NCI-H345 (cell line): ENCODE measurements around the gene CCDC171.
"Not testable (repeated sequence)": the region's sequence is repeated elsewhere in the genome, so short reads cannot be mapped to it uniquely, and the experiment has no call there.

Source experiments
- DNase-seq: peaks from one replicate; lab custom pipeline; 2025; lab: John Stamatoyannopoulos, UW

Gene CCDC171

DNA sequence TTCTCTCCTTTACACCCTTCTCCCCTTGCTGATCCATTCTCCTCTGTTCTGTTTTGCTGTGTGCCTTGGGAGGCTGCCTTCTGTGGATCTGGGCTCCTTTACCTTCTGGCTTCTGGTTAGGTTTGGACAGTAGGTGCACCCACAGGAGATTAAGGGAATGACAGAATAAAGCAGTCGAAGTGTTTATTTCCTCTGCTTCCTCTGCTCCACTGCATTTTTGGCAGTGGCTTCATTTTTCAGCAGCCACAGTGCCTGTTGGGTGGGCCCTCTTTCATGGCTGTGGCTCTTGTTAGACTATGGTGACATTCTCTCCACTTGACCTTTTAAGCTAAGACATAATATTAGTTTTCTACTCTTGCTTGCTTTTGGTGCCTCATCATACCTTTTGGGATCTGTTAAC is 144.1 kb downstream of the CCDC171 start:
- DNase-seq: no peak

- DNase-seq: no peak
Observed at GRCh38 chr9:15697446-15697851, 144.6 kb downstream of the CCDC171 start.

- not testable (repeated sequence) for DNase-seq
Observed at GRCh38 chr9:15699876-15700559, 147.2 kb downstream of the CCDC171 start.

DNA sequence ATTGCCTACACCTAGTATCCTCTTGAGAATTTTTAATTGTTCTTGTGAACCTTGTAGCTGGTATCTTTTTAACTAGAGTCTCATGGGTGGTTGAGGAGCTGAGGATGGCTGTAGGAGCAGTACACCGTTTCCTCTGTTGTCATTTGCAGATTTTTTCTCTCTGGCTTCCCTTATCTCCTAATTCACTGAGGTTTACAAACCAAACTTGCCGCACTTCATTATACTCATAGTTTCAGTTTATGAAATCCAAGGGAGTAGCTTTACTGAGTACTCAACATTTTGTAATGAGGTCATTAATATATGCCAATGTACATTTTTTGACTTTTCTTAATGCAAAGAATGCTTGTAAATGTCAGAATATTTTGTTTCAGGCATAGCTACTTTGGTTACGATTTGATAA is 154.2 kb downstream of the CCDC171 start:
- DNase-seq: no peak

DNA sequence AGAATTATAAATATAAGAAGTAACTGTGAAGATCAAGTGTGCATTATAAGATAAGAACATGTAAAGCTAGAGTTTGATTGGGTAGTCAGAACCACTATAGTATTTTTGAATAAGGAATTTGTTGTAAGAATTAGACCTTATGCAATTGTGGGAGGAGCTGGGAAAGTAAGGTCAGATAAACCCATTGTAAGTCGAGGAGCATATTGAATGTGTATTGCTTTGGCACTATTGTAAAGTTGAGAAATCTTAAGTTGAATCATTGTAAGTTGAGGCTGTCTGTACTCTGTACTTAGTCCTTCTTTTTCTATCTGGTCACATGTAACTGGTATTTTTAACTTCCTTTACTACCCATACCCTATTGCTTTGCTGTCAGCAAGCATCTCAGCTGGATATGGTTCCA is 158.7 kb downstream of the CCDC171 start:
- DNase-seq: no peak

DNA sequence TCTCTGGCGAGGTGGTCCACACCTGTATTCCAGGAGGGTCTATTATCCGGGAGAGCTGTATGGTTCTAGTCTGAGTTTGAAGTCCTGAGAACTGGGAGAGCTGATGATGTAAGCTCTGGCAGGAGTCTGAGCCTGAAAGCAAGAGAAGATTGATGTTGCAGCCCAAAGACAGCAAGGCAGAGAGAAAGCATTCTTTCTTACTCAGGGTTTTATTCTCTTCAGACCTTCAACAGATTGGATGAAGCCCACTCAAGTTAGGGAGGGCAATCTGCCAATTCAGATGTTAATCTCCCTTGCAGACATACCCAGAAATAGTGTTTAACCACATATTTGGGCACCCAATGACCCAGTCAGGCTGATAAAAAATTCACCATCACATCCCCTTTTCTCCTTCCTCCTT is 159.1 kb downstream of the CCDC171 start:
- DNase-seq: no peak

DNA sequence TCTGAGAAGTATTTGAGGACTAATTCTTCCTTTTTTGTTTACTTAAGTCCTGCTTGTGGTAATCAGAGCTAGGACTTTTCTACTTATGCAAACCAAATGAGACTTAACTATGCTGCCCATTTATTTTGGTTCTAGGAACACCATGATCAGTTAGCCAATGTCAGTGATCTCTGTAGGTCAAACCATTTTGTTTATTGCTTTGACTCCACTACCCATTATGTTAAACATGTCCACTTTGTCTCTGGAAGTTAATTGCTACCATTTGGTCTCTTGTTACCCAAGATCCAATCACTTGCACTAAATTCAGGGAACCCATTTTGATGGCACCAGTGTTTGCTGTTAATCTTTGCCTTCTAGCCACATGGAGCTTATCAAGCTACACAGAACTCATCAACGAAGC is 161.9 kb downstream of the CCDC171 start:
- DNase-seq: no peak

- DNase-seq: no peak
Observed at GRCh38 chr9:15717290-15717967, 164.6 kb downstream of the CCDC171 start.

DNA sequence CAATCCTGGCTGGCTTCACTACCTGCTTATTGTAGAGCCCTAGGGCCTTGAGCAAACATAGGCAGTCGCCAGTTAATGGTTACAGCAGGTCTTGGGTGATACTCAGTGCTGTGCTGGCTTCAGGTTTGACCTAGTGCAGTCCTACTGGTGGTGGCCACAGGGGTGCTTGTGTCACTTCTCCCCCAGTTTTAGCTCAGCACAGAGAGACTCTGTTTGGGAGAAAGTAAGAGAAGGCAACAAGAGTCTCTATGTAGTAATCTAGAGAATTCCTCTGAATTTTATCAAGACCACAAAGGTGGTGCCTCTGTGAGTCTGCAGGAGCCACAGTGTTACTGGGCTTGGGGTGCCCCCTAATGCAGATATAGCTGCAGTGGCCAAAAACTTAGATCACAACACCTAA is 165.6 kb downstream of the CCDC171 start:
- DNase-seq: no peak

DNA sequence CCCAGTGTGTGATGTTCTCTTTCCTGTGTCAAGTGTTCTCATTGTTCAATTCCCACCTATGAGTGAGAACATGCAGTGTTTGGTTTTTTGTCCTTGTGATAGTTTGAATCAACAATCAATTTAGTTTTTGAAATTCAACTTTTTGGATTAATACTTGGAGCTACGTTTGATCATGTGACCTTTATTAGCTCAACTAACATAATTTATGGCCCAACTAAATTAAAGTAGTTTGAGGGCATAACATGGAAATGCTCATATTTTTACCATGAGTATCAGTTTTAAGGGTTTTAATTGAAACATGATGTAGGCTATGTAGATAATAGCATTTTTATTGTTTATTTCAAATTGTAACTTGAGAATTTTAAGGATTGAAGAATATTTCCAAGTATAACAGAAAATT is 168.0 kb downstream of the CCDC171 start:
- no peak for DNase-seq

- no peak for DNase-seq
Observed at GRCh38 chr9:15722888-15723287, 170.0 kb downstream of the CCDC171 start.

- DNase-seq: no peak
Observed at GRCh38 chr9:15724016-15724415, 171.2 kb downstream of the CCDC171 start.

DNA sequence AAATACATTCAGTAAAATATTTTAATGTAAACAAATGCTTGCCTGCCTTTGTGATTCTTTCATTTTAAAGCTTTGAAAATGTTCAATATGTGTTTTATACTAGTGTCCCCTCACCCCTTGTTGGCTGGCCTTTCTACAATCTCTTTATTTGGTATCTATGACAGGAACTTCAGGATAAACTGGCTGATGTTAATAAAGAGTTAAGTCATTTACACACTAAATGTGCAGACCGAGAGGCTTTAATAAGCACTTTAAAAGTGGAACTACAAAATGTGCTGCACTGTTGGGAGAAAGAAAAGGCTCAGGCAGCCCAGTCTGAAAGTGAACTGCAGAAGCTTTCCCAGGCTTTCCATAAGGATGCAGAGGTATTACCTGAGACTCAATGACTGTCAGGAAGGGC is 171.8 kb downstream of the CCDC171 start:
- DNase-seq: no peak

- no peak for DNase-seq
Observed at GRCh38 chr9:15725953-15726352, 173.1 kb downstream of the CCDC171 start.

DNA sequence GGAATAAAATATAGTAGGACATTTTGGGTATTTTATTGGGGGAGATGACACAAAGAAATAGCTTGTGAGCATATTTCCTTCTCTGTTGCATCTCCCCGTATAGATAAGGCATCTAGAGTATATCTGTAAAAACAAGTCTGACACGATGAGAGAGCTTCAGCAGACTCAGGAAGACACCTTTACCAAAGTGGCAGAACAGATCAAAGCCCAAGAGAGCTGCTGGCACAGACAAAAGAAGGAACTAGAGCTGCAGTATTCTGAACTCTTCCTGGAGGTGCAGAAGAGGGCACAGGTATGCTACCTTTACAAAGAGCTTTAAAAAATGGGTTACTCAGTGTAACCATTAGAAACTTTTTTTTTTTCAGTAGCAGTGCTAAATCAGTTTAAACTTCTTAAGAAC is 176.7 kb downstream of the CCDC171 start:
- DNase-seq: no peak

DNA sequence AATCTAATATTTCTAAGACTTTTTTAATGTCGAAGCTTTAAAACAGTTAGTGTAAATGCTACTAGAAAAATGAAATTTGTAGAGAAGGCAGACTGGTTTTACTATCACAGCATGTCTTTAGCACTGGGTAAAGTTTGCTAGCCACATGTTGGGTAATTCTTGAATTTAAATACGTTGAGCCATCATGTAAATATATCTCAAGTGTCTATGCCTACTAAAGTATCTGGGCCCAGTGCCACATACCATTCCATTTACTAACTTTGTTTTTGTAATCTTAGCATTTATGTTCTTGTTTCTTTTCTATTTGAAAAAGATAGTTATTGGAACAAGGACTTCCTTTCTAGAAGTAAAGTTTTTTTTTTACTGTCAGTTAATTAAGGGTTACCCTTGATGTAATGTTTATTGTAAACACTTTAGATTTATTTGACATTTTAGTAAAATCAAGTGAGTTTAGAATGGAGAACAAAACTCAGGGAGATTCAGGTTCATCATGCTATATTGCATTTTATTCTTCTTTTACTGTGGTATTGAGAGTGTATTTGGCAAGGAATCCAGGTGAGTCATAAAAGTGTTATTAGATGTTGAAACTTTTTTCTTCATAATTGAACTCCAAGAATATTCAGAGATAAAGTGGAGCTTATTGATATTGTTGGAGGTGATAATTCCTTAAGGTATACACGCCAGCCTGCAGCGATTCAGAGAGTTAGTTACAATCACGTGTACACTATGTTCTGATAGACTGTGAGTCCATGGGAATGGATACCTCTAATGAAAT is 182.4 kb downstream of the CCDC171 start:
- DNase-seq: no peak

GRCh38 chr9:15736569-15736968 is 183.7 kb downstream of the CCDC171 start:
- DNase-seq: no peak

GRCh38 chr9:15738011-15738410 is 185.2 kb downstream of the CCDC171 start:
- no peak for DNase-seq

GRCh38 chr9:15741015-15741414 is 188.2 kb downstream of the CCDC171 start:
- no peak for DNase-seq

GRCh38 chr9:15743512-15743911 is 190.7 kb downstream of the CCDC171 start:
- no peak for DNase-seq

DNA sequence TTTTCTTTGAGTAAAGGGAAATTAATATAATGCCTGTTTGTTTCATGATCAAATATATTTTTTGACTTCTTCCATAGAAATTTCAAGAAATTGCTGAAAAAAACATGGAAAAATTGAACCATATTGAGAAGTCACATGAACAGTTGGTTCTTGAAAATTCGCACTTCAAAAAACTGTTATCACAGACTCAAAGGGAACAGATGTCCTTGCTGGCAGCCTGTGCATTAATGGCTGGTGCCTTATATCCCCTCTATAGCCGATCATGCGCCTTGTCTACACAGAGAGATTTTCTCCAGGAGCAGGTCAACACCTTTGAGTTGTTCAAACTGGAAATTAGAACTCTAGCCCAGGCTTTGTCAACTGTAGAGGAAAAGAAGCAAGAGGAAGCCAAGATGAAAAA is 191.4 kb downstream of the CCDC171 start:
- DNase-seq: no peak

- no peak for DNase-seq
Observed at GRCh38 chr9:15746905-15747304, 194.1 kb downstream of the CCDC171 start.

GRCh38 chr9:15755660-15756059 is 202.8 kb downstream of the CCDC171 start:
- DNase-seq: no peak
